Muscle of arm (tissue), 12 donors: Measurements from ENCODE around the gene ORMDL1. TPM values are rescaled to one million over a fixed set of nuclear protein-coding genes. Genes with fewer than 3 reads are reported as not detected.
"Not testable (repeated sequence)": the region's sequence is repeated elsewhere in the genome, so short reads cannot be mapped to it uniquely, and the experiment has no call there.

Experiments used
- DNase-seq: peaks from one replicate; pipeline ENCODE4 v3.0.0-alpha.2; 2013
- polyA plus RNA-seq, 12 donors: library from polyadenylated mRNA; unstranded; fragments of 120-200 nt; gene quantifications; one replicate each; pipeline ENCODE4 v1.2.1, GENCODE V29; 2013; ENCODE audit not compliant: insufficient read length in 12 of 12

ORMDL1 gene
- polyA plus RNA-seq, 12 donors = 35.2 to 89.0 (median 57.5) TPM; not detected in 1

DNA sequence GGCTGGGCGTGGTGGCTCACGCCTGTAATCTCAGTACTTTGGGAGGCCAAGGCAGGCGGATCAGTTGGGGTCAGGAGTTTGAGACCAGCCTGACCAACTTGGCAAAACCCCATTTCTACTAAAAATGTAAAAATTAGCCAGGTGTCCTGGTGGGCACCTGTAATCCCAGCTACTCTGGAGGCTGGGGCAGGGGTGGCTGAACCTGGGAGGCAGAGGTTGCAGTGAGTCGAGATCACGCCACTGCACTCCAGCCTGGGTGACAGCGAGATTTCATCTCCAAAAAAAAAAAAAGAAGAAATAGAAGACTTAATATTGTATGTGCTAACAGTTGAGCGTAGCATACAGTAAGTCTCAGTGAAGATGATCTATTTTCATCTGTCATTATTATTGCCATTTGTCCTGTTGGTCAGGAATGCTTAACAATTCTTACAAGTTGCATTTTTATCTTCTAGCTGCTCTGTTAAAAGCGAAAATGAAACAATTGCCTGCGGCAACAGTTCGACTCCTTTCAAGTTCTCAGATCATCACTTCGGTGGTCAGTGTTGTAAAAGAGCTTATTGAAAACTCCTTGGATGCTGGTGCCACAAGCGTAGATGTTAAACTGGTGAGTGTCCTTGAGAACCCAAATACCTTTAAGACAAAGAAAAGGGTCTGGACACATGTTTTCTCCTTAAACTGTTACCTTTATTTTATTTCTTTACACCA is 7.4 kb upstream of the ORMDL1 start:
- no peak for DNase-seq

DNA sequence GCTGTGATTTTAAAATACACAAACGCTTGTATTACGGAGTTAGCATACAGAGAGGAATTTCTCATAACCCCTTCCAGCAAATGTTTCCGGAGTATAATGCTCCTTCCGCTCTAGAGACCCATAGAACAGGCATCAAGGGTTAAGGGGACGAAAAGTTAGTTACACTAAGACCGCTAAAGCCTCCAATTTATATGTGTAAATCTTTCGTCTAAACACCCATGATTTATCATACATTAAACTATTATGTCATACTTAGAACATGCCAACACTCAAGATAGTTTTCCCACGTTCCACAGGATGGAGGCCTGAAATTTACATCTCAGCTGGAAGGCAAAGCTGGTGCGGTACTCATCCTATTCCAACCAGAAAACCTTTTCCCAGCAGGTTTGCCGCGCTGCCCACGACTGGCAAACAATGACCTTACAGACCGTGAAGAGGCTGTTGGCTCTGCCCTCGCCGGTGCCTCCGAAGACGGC is 650 bp downstream of the ORMDL1 start:
- DNase-seq = no peak

GRCh38 chr2:189782221-189782671 is 1.9 kb downstream of the ORMDL1 start:
- DNase-seq = no peak

GRCh38 chr2:189772212-189772611 is 11.9 kb downstream of the ORMDL1 start:
- DNase-seq = no peak

DNA sequence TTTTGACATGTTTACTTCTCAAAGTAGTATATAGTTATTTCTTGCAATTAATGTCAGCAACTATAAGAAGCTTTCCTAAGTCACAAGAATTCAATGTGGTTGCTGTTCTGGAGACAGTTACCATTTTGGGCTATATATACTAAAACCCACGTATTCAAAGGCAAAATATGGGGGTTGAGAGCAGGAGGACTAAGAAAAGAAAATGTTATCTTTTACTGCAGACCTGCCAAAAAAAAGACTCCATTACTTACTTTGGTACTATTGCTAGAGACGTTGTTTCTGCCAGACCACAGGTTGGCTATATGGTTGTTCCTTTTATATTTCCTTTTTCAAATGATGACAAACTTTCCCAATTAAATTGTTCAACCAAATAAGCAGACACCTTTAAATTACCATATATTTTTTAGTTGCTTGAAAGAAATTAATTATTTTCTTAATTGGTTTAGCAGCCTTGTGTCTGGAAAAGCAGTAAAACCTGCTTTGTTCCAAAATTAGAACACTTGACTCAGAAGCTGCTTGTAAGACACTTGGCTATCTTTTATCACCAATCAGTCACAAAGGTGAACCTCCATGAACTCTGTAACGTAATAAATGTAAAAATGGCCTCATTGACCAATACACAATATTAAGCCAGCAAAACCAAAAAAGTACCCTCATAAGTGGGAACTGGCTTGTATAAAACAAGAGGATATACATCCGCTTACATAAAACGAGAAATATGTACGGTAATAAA is 13.4 kb downstream of the ORMDL1 start:
- no peak for DNase-seq

- peak; percentile 15 for DNase-seq
Observed at GRCh38 chr2:189763908-189764661, 20.1 kb downstream of the ORMDL1 start.

DNA sequence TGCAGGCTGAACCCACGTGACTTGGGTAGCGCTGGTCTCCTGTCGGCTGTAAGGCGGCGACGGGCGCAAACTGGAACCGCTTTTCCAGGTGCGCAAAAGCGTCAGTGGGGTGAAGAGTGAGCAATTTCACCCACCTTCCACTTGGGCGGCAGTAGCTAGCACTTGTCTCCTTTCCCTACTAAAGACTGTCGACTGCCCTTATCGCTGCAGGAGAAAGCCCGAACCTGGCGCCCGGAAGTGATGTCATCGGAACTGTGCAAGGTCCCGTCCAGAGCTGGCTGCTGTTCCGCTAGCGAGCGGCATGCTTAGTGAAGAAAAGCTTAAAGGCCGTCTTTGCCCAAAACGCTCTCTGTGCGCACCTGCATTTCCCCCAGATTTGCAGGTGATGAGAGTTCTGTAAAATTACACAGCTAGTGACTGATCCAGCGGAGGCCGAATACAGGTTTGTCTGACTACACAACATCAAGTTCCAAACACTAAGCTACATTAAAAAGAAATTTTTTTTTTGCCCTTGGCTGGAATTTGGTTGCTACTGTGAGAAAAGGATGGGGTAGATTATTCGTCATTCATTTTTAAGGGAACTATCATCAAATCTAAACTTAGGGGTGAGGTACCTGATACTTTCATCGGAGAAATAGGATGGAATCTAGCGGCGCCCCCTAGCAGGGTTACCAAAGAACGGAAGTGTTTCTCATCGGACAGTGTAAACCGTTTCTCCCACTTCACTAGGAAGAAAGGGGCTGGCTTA is 21.4 kb downstream of the ORMDL1 start, which contains the start of gene OSGEPL1:
Gene OSGEPL1 (minus strand): TSS at position 242 of the 748 bp plus-strand sequence. CDS start 1,152 bp downstream, outside the sequence.
- peak; percentile 96 for DNase-seq

DNA sequence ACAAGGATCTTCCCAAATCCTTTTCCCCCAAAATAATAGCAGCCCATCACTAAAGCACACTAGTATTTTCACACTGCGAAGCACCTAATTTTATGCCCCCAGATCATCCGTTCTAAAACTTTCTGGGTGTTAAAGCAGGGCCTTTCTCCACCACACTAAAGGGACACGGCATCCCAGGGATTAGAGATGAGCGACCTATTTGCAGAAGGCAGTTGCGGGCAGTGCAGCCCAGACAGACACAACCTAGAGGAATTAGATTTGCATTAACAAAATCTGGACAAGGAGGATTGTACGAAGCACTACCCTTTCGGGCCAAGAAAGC is 21.9 kb downstream of the ORMDL1 start:
- no peak for DNase-seq

DNA sequence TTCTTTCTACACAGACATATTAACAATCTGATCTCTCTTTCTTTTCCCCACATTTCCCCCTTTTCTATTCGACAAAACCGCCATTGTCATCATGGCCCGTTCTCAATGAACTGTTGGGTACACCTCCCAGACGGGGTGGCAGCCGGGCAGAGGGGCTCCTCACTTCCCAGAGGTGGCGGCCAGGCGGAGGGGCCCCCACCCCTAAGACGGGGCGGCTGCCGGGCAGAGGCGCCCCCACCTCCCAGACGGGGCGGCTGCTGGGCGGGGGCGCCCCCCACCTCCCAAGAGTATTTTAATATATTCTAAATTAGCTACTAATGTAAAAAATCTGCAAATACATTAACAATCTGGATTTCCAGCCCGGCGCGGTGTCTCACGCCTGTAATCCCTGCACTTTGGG is 24.0 kb downstream of the ORMDL1 start:
- DNase-seq = not testable (repeated sequence)

DNA sequence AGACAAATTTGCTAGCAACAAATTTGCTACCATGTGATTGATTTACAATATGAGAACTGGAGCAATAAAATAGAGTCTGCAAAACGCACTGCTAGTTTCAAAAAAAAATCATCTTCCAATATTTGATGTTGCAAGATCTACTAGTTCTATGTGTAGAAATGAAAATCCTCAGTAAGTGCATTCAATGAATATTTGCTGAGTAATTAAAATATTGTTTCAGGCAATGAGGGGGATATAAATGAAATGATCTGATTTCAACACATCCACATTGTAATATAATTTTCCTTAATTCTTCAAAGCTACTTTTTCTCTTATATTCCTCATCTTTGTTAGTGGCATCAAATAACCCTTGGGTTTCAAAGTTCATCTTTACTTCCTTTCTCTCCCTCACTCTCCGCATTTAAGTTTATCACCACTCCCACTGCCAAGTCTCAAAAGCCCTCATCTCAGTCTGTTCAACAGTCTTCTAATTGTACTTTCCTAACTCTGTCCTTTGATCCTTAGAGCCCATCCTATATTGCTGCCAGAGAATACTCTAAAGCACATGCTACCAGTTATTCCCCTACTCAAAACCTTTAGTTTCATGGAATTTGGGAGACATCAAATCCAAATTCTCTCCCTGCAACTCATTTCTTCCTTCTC is 27.7 kb downstream of the ORMDL1 start:
- DNase-seq = no peak

DNA sequence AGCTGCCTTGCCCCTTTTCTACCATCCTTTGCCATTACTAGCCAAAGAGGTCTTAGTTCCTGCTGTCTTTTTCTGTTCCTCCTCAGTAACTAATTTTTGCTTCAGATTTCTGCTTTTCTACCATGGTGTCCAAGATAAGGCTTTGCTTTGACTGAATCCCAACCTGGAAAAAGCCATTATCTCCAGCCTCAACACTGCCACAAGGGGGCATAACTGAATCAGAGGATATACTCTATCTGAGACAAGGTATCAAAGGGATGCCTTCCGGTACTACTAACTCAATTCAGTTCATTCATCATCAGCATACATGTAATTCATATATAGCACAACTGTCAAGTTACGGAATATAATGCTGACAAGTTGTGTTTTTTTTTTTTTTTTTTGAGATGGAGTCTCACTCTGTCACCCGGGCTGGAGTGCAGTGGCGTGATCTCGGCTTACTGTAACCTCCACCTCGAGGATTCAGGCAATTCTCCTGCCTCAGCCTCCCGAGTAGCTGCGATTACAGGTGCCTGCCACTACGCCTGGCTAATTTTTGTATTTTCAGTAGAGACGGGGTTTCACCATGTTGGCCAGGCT is 33.0 kb downstream of the ORMDL1 start:
- DNase-seq = peak; percentile 6

DNA sequence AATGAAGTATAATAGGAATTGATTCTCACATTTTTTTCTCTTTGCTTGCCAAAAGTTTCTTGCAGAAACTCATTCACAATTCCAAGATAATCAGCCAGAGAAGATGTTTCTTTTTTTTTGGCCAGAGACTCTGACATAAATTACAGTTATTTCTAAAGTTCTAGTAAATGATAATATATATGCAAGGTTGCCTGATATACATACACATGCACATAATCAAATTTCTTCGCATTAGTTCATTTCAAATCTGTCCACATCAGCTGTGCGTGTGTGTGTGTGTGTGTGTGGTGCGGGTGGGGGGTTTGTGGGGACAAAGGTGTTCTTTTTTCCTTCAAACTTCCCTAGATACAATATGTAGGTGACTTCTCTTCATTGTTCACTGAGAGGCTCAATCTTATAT is 54.7 kb downstream of the ORMDL1 start:
- DNase-seq = peak; percentile 4

DNA sequence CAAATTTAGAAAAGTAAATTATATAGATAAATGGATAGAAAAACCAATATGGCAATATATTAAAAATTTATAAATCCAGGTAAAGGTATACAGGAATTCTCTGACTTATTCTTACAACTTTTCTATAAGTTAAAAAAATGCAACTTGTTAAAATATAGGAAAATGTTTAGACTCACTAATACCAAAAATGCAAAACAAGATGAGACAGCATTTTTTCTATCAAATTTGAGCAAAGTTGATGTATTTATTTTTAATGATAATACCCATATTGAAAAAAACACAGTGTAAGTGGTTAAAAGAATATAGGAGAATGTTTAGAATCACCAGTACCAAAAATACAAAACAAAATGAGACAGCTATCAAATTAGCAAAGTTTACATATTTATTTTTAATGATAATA is 57.3 kb downstream of the ORMDL1 start:
- no peak for DNase-seq

DNA sequence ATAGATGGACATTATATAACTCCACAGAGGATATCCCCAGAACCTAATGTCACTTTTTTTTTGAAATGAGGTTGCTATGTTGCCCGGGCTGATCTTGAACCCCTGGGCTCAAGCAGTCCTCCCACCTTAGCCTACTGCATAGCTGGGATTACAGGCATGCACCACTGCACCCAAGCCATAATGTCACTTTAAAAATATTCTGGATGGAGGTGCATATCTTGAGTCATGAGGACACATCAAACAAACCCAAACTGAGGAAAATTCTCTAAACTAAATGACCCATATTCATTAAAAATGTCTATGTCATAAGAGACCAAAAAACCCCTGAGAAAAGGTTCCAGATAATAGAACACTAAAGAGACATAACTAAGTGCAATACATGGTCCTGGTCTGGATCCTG is 57.9 kb downstream of the ORMDL1 start:
- DNase-seq = no peak

DNA sequence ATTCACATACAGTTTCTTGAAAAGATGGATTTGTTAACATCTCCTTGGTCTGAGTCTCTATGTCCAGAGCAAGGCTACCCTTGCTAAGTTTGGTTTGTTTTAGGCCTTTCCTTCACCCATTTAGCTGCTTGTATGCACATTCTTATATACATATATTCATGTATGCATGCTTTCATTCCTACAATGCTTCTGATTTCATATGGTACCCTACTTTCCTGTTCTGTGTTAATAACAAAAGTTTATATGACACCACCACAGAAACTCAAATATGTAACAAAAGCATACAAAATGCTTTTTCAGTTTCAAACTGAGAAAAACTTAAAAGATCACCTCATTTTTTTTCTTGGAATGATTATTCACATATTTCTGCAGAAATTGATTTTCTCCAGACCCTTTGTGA is 60.9 kb downstream of the ORMDL1 start:
- no peak for DNase-seq

Other genes with a start within 250 kb of the ORMDL1 start
- gene SLC40A1, start 203.6 kb downstream of the ORMDL1 start, polyA plus RNA-seq = 10 to 100 TPM in 11 of 12 donors, not detected in 1; 34.5 to 69.1 (median 50.4) TPM
- 10 to 100 TPM in 11 of 12 donors, not detected in 1; 39.5 to 73.7 (median 51.9) TPM for gene ASNSD1, start 122.9 kb downstream of the ORMDL1 start, polyA plus RNA-seq
- gene ANKAR, start 109.7 kb downstream of the ORMDL1 start, polyA plus RNA-seq = 10 to 100 TPM in 5 of 12 donors, 1 to 10 TPM in 6, not detected in 1; 3.9 to 13.0 (median 7.7) TPM
- 10 to 100 TPM in 10 of 12 donors, not detected in 2; 10.7 to 19.8 (median 13.3) TPM for gene OSGEPL1, start 21.5 kb downstream of the ORMDL1 start, polyA plus RNA-seq
- 10 to 100 TPM in 11 of 12 donors, not detected in 1; 20.1 to 42.5 (median 32.0) TPM for gene PMS1, start 111 bp upstream of the ORMDL1 start, polyA plus RNA-seq